K562 (cell line): ENCODE measurements around the gene CLNK. TPM values are rescaled to one million over a fixed set of nuclear protein-coding genes. Genes with fewer than 3 reads are reported as not detected.

ENCODE experiments used
- ARID3A ChIP-seq: IDR thresholded peaks from 2 replicates; pipeline ENCODE4 v1.6.1; 2012; ENCODE audit warnings: low read depth, low read length, improper control_type of control experiment, borderline replicate concordance
- CXXC5 ChIP-seq: fragments of 250-450 bp; sonication (Bioruptor Pico); IDR thresholded peaks from 2 replicates; pipeline ENCODE4 v1.8.0; 2022; ENCODE audit warnings: inconsistent platforms, mild to moderate bottlenecking, moderate library complexity
- DIDO1 ChIP-seq: fragments of 450-650 bp; IDR thresholded peaks from 2 replicates; pipeline ENCODE4 v1.6.1; 2016; ENCODE audit warnings: low read depth, missing biosample characterization, missing genetic modification characterization
- ETV5 ChIP-seq: sonication (generic); formaldehyde crosslinking; IDR thresholded peaks from 2 replicates; pipeline ENCODE4 v1.4.0; 2020; ENCODE audit warnings: low read depth, mild to moderate bottlenecking, missing genetic modification reagents
- GTF2F1 ChIP-seq: IDR thresholded peaks from 2 replicates; pipeline ENCODE4 v1.6.1; 2011; ENCODE audit warnings: low read depth, low read length, improper control_type of control experiment
- HMG20B ChIP-seq: fragments of 250-450 bp; sonication (Bioruptor Pico); IDR thresholded peaks from 2 replicates; pipeline ENCODE4 v1.5.0; 2021; ENCODE audit warnings: mild to moderate bottlenecking
- PHF21A ChIP-seq: fragments of 450-650 bp; IDR thresholded peaks from 2 replicates; pipeline ENCODE4 v1.6.1; 2017; ENCODE audit warnings: low read depth, borderline replicate concordance
- RBM25 ChIP-seq: fragments of 200-400 bp; formaldehyde crosslinking; IDR thresholded peaks from 2 replicates; pipeline ENCODE4 v1.6.1; 2018; ENCODE audit warnings: low read length, low read depth, moderate library complexity; ENCODE audit not compliant: severe bottlenecking
- RUNX1 ChIP-seq: sonication (generic); IDR thresholded peaks from 2 replicates; pipeline ENCODE4 v1.6.1; 2016; ENCODE audit warnings: antibody characterized with exemption, low read depth
- SIX5 ChIP-seq, 2 experiments: IDR thresholded peaks; 2 replicates each; pipeline ENCODE4 v1.6.1; 2011; ENCODE audit warnings: low read length in 2 of 2, borderline replicate concordance in 1 of 2, low read depth in 1 of 2, mild to moderate bottlenecking in 1 of 2, moderate library complexity in 1 of 2; ENCODE audit not compliant: insufficient read depth in 1 of 2
- SRSF7 ChIP-seq: fragments of 200-400 bp; formaldehyde crosslinking; optimal IDR thresholded peaks from 2 replicates; pipeline ENCODE3; 2017; ENCODE audit warnings: mild to moderate bottlenecking, low read depth, low read length
- THAP7 ChIP-seq: fragments of 250-450 bp; sonication (Bioruptor Pico); IDR thresholded peaks from 2 replicates; pipeline ENCODE4 v1.5.0; 2021
- ZNF165 ChIP-seq: fragments of 250-450 bp; sonication (Bioruptor Pico); IDR thresholded peaks from 2 replicates; pipeline ENCODE4 v1.4.0; 2020; ENCODE audit warnings: borderline replicate concordance
- ZNF318 ChIP-seq, 2 experiments: fragments of 450-650 bp; IDR thresholded peaks; 2 replicates each; pipeline ENCODE4 v1.6.1; 2016; ENCODE audit warnings: mild to moderate bottlenecking in 2 of 2, borderline replicate concordance in 1 of 2, low read depth in 1 of 2, moderate library complexity in 1 of 2
- ZNF395 ChIP-seq: fragments of 200-800 bp; sonication (Bioruptor generic); IDR thresholded peaks from 2 replicates; pipeline ENCODE4 v1.6.1; 2017; ENCODE audit warnings: missing genetic modification characterization, missing compliant biosample characterization
- ZNF583 ChIP-seq: fragments of 250-450 bp; sonication (Bioruptor Pico); IDR thresholded peaks from 2 replicates; pipeline ENCODE4 v1.4.0; 2020
- polyA plus RNA-seq, 8 experiments: library from polyadenylated mRNA; depleted of rRNA in 4 of 8; stranded (reverse) in 5 of 8; unstranded in 3 of 8; fragments of >200 nt; fragmentation: Nextera tagmentation in 2 of 8; fragmentation: Illumina TruSeq in 1 of 8; extraction: Ambion mirVana in 2 of 8; extraction: Trizol in 1 of 8; gene quantifications; 2 replicates each; pipeline versions ENCODE4 v1.2.1 to v1.2.3, GENCODE V29; 2011 to 2014; ENCODE audit warnings: inconsistent platforms in 1 of 8, missing spikeins in 1 of 8
- total RNA-seq, 7 experiments: library from RNA; depleted of rRNA in 6 of 7; stranded (reverse); fragments of >200 nt in 6 of 7; fragmentation: Illumina TruSeq in 2 of 7; extraction: Trizol in 2 of 7; gene quantifications; 2 replicates each; pipeline versions ENCODE4 v1.2.1 to v1.2.3, GENCODE V29; 2011 to 2021; ENCODE audit warnings: low replicate concordance in 1 of 7

CLNK gene
- total and polyA plus RNA-seq, 9 of the 15 experiments (the other 6 are each of a cell fraction or from before 2014, with no cell fraction given), result not detected

GRCh38 chr4:10456595-10457254 is 227.8 kb downstream of the CLNK start (continued):
- TF ChIP-seq ARID3A (no peak), ZNF318 (IDR thresholded peaks at IDR 0.05; ENCODE audit: borderline replicate concordance in 1 of 2, low read depth in 1 of 2) (no peak), ZNF583 (no peak), THAP7 (CRISPR knock-in tag) (no peak), SRSF7 (no peak), DIDO1 (tag) (no peak), RUNX1 (no peak), RBM25 (no peak), CXXC5 (CRISPR knock-in tag) (peak; percentile 39), PHF21A (no peak), ZNF165 (CRISPR knock-in tag) (no peak), GTF2F1 (no peak), ETV5 (0 out of 2 replicates have a peak, but pooled peaks have one; percentile 38), ZNF395 (CRISPR knock-in tag) (no peak), SIX5 (IDR thresholded peaks at IDR 0.05; ENCODE audit: borderline replicate concordance in 1 of 2, insufficient read depth in 1 of 2, low read depth in 1 of 2, low read length in 2 of 2) (no peak), HMG20B (CRISPR knock-in tag) (no peak)
